ENCODE results near the gene TTC39C. TPM values are rescaled to one million over a fixed set of nuclear protein-coding genes. Genes with fewer than 3 reads are reported as not detected.
A peak's percentile ranks its signal among the peaks of the same experiment; 100 is the strongest.
"Not testable (repeated sequence)": the region's sequence is repeated elsewhere in the genome, so short reads cannot be mapped to it uniquely, and the experiment has no call there.

The TTC39C gene
- total RNA-seq, 1 donor from 2014 or later = 133 TPM

GRCh38 chr18:24118750-24119577 lies 104.4 kb downstream of the TTC39C start:
- ATAC-seq (peak; percentile 65), DNase-seq (ENCODE audit: low spot score) (peak; percentile 62)

- no peak for ATAC-seq
- DNase-seq (ENCODE audit: low spot score) = no peak
Measured at GRCh38 chr18:24120676-24121075, 106.1 kb downstream of the TTC39C start.

- DNase-seq (ENCODE audit: low spot score) (no peak), ATAC-seq (peak; percentile 59)
Measured at GRCh38 chr18:24121625-24122024, 107.1 kb downstream of the TTC39C start.

- no peak for ATAC-seq
Measured at GRCh38 chr18:24126155-24126961, 111.8 kb downstream of the TTC39C start.

GRCh38 chr18:24127735-24128134 lies 113.2 kb downstream of the TTC39C start:
- ATAC-seq = peak; percentile 62

More at GRCh38 chr18:24126155-24126961, 111.8 kb downstream of the TTC39C start:
- DNase-seq (ENCODE audit: low spot score) = no peak

GRCh38 chr18:24128700-24129099 lies 114.1 kb downstream of the TTC39C start:
- DNase-seq (ENCODE audit: low spot score) (no peak), ATAC-seq (no peak)

More at GRCh38 chr18:24127735-24128134, 113.2 kb downstream of the TTC39C start:
- no peak for DNase-seq (ENCODE audit: low spot score)

GRCh38 chr18:24130494-24130893 lies 115.9 kb downstream of the TTC39C start:
- no peak for ATAC-seq
- DNase-seq (ENCODE audit: low spot score) = no peak

- peak; percentile 31 for ATAC-seq
Measured at GRCh38 chr18:24136967-24137373, 122.4 kb downstream of the TTC39C start.

GRCh38 chr18:24138409-24138788 lies 123.8 kb downstream of the TTC39C start:
- DNase-seq (ENCODE audit: low spot score) (no peak), ATAC-seq (peak; percentile 46)

More at GRCh38 chr18:24136967-24137373, 122.4 kb downstream of the TTC39C start:
- DNase-seq (ENCODE audit: low spot score) = no peak

- ATAC-seq = peak; percentile 79
Measured at GRCh38 chr18:24138789-24139616, 124.4 kb downstream of the TTC39C start, which contains the start of gene CABYR. Gene CABYR (plus strand): TSS chr18:24139062. CDS start chr18:24143115, 4,053 bp downstream.

GRCh38 chr18:24140697-24141096 lies 126.1 kb downstream of the TTC39C start:
- DNase-seq (ENCODE audit: low spot score) (no peak), ATAC-seq (no peak)

More at GRCh38 chr18:24138789-24139616, 124.4 kb downstream of the TTC39C start, which contains the start of gene CABYR:
- peak; percentile 65 for DNase-seq (ENCODE audit: low spot score)

GRCh38 chr18:24142376-24142775 lies 127.8 kb downstream of the TTC39C start:
- DNase-seq (ENCODE audit: low spot score) (no peak), ATAC-seq (no peak)

GRCh38 chr18:24149591-24149990 lies 135.0 kb downstream of the TTC39C start:
- ATAC-seq; DNase-seq (ENCODE audit: low spot score): not testable (repeated sequence)

- DNase-seq (ENCODE audit: low spot score) (no peak), ATAC-seq (no peak)
Measured at GRCh38 chr18:24153397-24153796, 138.8 kb downstream of the TTC39C start.

- ATAC-seq = no peak
Measured at GRCh38 chr18:24157855-24158254, 143.3 kb downstream of the TTC39C start.

GRCh38 chr18:24160086-24160485 lies 145.5 kb downstream of the TTC39C start:
- no peak for ATAC-seq
- no peak for DNase-seq (ENCODE audit: low spot score)

More at GRCh38 chr18:24157855-24158254, 143.3 kb downstream of the TTC39C start:
- no peak for DNase-seq (ENCODE audit: low spot score)

- ATAC-seq (no peak), DNase-seq (ENCODE audit: low spot score) (no peak)
Measured at GRCh38 chr18:24161304-24161703, 146.8 kb downstream of the TTC39C start.

- ATAC-seq (no peak), DNase-seq (ENCODE audit: low spot score) (no peak)
Measured at GRCh38 chr18:24168496-24168895, 153.9 kb downstream of the TTC39C start.

- ATAC-seq (no peak), DNase-seq (ENCODE audit: low spot score) (no peak)
Measured at GRCh38 chr18:24170360-24170759, 155.8 kb downstream of the TTC39C start.

- DNase-seq (ENCODE audit: low spot score) (no peak), ATAC-seq (no peak)
Measured at GRCh38 chr18:24173997-24174396, 159.4 kb downstream of the TTC39C start.

All from left lobe of liver (tissue), 2 donors.